Endothelial cell of coronary artery (primary cell): Measurements from ENCODE around the gene CELA3B. TPM values are rescaled to one million over a fixed set of nuclear protein-coding genes. Genes with fewer than 3 reads are reported as not detected.

ENCODE experiments used
- total RNA-seq: library from RNA; depleted of rRNA; stranded (reverse); fragments of >200 nt; gene quantifications from 2 replicates; pipeline ENCODE4 v1.2.3, GENCODE V29; 2014

Gene CELA3B, protein sequence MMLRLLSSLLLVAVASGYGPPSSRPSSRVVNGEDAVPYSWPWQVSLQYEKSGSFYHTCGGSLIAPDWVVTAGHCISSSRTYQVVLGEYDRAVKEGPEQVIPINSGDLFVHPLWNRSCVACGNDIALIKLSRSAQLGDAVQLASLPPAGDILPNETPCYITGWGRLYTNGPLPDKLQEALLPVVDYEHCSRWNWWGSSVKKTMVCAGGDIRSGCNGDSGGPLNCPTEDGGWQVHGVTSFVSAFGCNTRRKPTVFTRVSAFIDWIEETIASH
- 0.27 TPM in 1 of 2 replicates, not detected in the other for total RNA-seq

DNA sequence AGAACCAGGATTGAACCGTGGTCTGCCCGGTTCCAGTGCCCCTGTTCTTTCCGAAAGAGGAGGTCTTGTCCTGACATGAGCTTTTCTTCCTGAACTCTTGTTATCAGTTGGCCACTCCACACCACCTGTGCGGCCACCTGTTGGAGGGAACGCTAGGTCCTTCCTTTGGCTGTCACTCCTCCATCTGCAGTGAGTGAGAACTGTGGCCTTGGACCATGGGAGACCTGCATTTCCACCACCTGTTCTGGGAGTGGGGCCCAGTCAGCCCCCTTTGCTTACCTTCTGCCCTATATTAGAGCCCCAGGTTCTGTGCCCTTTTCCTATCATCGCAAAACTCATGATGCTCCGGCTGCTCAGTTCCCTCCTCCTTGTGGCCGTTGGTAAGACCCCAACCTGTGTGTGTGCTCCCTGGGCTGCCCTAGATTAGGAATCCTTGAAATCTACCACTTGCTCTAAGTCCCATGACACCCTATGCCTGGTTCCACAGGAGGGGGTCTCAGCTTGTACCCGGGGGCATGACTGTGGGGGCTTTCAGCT lies at the start of gene CELA3B:
Gene CELA3B, plus strand, starts transcription at position 320 of the 537 bp plus-strand sequence. Its CDS starts 18 bp downstream, at position 338.

DNA sequence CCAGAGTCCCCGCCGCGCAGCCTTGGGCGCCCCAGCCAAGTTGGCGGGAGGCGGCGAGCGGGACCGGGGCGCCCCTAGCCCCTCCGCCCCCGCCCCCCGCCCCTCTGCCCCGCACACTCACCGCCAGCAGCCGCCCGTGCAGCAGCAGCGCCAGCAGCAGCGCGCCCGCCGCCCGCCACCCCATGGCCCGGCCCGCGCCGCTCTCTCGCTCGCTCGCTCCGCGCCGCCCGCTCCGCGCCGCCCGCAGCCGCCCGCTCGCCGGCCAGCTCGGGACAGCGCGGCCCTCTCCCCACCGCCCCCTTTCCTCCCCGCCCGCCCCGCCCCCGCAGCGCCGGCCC lies 39.8 kb upstream of the CELA3B start, which contains the start of gene HSPG2:
Gene HSPG2, minus strand, starts transcription at position 277 of the 338 bp plus-strand sequence. Its CDS starts 93 bp downstream, at position 184.

GRCh38 chr1:22001409-22001808 lies 24.6 kb downstream of the CELA3B start, which contains the start of gene CELA3A:
CELA3A (plus strand) TSS chr1:22001657; CDS start chr1:22001675, 18 bp downstream.

Other genes with a start within 250 kb of the CELA3B start
- 74.0 and 81.5 TPM in 2 replicates for gene USP48, start 193.9 kb upstream of the CELA3B start, total RNA-seq
- gene LDLRAD2, start 164.8 kb upstream of the CELA3B start, total RNA-seq: under 0.01 TPM in 1 of 2 replicates, not detected in the other
- 1,121 and 1,434 TPM in 2 replicates for gene HSPG2, start 39.7 kb upstream of the CELA3B start, total RNA-seq
- gene CELA3A, start 24.6 kb downstream of the CELA3B start, total RNA-seq: 0.09 TPM in 1 of 2 replicates, not detected in the other
- gene CDC42, start 75.7 kb downstream of the CELA3B start, total RNA-seq: 579 and 697 TPM in 2 replicates
- gene WNT4, start 166.1 kb downstream of the CELA3B start, total RNA-seq: 0.09 TPM in 2 replicates